Fibroblast of the aortic adventitia (primary cell): ENCODE data around the gene DCLK1. TPM values are rescaled to one million over a fixed set of nuclear protein-coding genes. Genes with fewer than 3 reads are reported as not detected.

Experiments
- DNase-seq: peaks from one replicate; pipeline ENCODE4 v3.0.0-alpha.2; 2010; ENCODE audit warnings: low read depth
- H3K4me3 ChIP-seq: 2 replicates; pipeline ENCODE4 v1.5.1; 2011; ENCODE audit warnings: low read depth, mild to moderate bottlenecking, control low read depth, low read length, moderate library complexity
- CTCF ChIP-seq: IDR thresholded peaks from 2 replicates; pipeline ENCODE4 v1.5.1; 2011; ENCODE audit warnings: mild to moderate bottlenecking, low read length, control low read depth, inconsistent platforms; ENCODE audit not compliant: insufficient read depth
- total RNA-seq: library from RNA; depleted of rRNA; stranded (reverse); fragments of >200 nt; gene quantifications from 2 replicates; pipeline ENCODE4 v1.2.3, GENCODE V29; 2012; ENCODE audit warnings: low replicate concordance

The DCLK1 gene
- total RNA-seq, 1 donor, result 80.0 TPM

GRCh38 chr13:35729926-35730627 lies 401.1 kb downstream of the DCLK1 start:
- DNase-seq, result no peak
- no peak for TF ChIP-seq CTCF
- H3K4me3 ChIP-seq, result no peak overlapping the region

- no peak overlapping the region for H3K4me3 ChIP-seq
- DNase-seq, result no peak
- TF ChIP-seq CTCF, result no peak
Observed at GRCh38 chr13:35727881-35728280, 403.3 kb downstream of the DCLK1 start.

- no peak for TF ChIP-seq CTCF
- peak; percentile 47 for DNase-seq
- H3K4me3 ChIP-seq, result no peak overlapping the region
Observed at GRCh38 chr13:35724446-35724845, 406.7 kb downstream of the DCLK1 start.

GRCh38 chr13:35723821-35724220 lies 407.4 kb downstream of the DCLK1 start:
- TF ChIP-seq CTCF, result no peak
- peak; percentile 68 for DNase-seq
- no peak overlapping the region for H3K4me3 ChIP-seq

GRCh38 chr13:35723053-35723461 lies 408.1 kb downstream of the DCLK1 start:
- peak; percentile 60 for DNase-seq
- H3K4me3 ChIP-seq, result no peak overlapping the region

GRCh38 chr13:35722458-35723052 lies 408.6 kb downstream of the DCLK1 start:
- no peak overlapping the region for H3K4me3 ChIP-seq
- no peak for TF ChIP-seq CTCF
- no peak for DNase-seq

More at GRCh38 chr13:35723053-35723461, 408.1 kb downstream of the DCLK1 start:
- no peak for TF ChIP-seq CTCF
